HCT116 (cell line): ENCODE results near the gene OR2D3. TPM values are rescaled to one million over a fixed set of nuclear protein-coding genes. Genes with fewer than 3 reads are reported as not detected.
A peak's percentile ranks its signal among the peaks of the same experiment; 100 is the strongest.
"Not testable (repeated sequence)": the region's sequence is repeated elsewhere in the genome, so short reads cannot be mapped to it uniquely, and the experiment has no call there.

Experiments used
- ATAC-seq: fragments of 200-7000 bp; cut with Tn5 transposase; 2 replicates; pipeline ENCODE4 v1.9.1; 2020; ENCODE audit warnings: mild to moderate bottlenecking, moderate library complexity
- BruUV-seq: library from RNA; stranded (reverse); fragments of 400-500 nt; replicated peaks from 2 replicates; lab custom pipeline; 2021; lab: Mats Ljungman, UMichigan
- CTCF ChIA-PET: fragments of 300-600 bp; sonication (Branson Sonifier 250); formaldehyde crosslinking; loops from one replicate; lab custom pipeline; 2021; ENCODE audit warnings: antibody characterized with exemption; lab: Charles Lee
- POLR2A ChIA-PET: fragments of 300-600, 350-600 bp; sonication (Branson Sonifier 250); formaldehyde crosslinking; loops from one replicate; lab custom pipeline; 2021; ENCODE audit warnings: antibody characterized with exemption; lab: Charles Lee
- RAD21 ChIA-PET, 2 experiments: fragments of 300-600 bp; sonication (Branson Sonifier 250); formaldehyde crosslinking; loops; one replicate each; lab custom pipeline; 2023; ENCODE audit warnings: low total read pairs in 2 of 2; ENCODE audit not compliant: uncharacterized antibody in 2 of 2, unreplicated experiment in 2 of 2, low non-redundant PET in 1 of 2; lab: Charles Lee
- DNase-seq: peaks from one replicate; pipeline ENCODE4 v3.0.0-alpha.2; 2010; ENCODE audit warnings: low read depth, low spot score
- H2AFZ ChIP-seq: fragments of 200-600 bp; shearing (Covaris generic), sonication (generic); 2 replicates; pipeline ENCODE4 v1.6.1; 2017; ENCODE audit warnings: low read depth, mixed run types, mixed read lengths, antibody characterized with exemption, low read length; ENCODE audit not compliant: poor library complexity, severe bottlenecking
- H3K27ac ChIP-seq: 2 replicates; pipeline ENCODE4 v1.5.1; 2012; ENCODE audit warnings: low read depth, low read length
- H3K27me3 ChIP-seq: fragments of 200-600 bp; sonication (generic); 2 replicates; pipeline ENCODE4 v1.6.1; 2016; ENCODE audit warnings: mixed run types, low read length, mixed read lengths; ENCODE audit not compliant: insufficient read depth
- H3K36me3 ChIP-seq, 2 experiments: fragments of 200-500 bp in 1 of 2; fragments of 200-600 bp in 1 of 2; sonication (Bioruptor generic) in 1 of 2; sonication (generic) in 1 of 2; 2 replicates each; pipeline versions ENCODE4 v1.5.1 to v1.6.1; 2014 to 2016; ENCODE audit warnings: low read length in 2 of 2, inconsistent platforms in 1 of 2, mixed read lengths in 1 of 2, mixed run types in 1 of 2; ENCODE audit not compliant: insufficient read depth in 2 of 2, control insufficient read depth in 1 of 2
- H3K4me1 ChIP-seq, 2 experiments: fragments of 200-600 bp in 1 of 2; sonication (generic) in 1 of 2; 2 replicates each; pipeline versions ENCODE4 v1.5.1 to v1.6.1; 2012 to 2017; ENCODE audit warnings: low read length in 2 of 2, inconsistent platforms in 1 of 2, mild to moderate bottlenecking in 1 of 2, mixed read lengths in 1 of 2, mixed run types in 1 of 2, moderate library complexity in 1 of 2; ENCODE audit not compliant: insufficient read depth in 2 of 2, control insufficient read depth in 1 of 2
- H3K4me2 ChIP-seq: fragments of 200-600 bp; sonication (generic); 2 replicates; pipeline ENCODE4 v1.6.1; 2017; ENCODE audit warnings: mixed run types, low read length, mixed read lengths
- H3K4me3 ChIP-seq, 2 experiments: fragments of 200-600 bp in 1 of 2; sonication (generic) in 1 of 2; replicated peaks in 1 of 2; 2 replicates each; pipeline ENCODE4 v1.5.1; 2011 to 2016; ENCODE audit warnings: low read length in 2 of 2, control low read depth in 1 of 2, low read depth in 1 of 2, mild to moderate bottlenecking in 1 of 2, mixed read lengths in 1 of 2, mixed run types in 1 of 2
- H3K79me2 ChIP-seq: fragments of 200-600 bp; sonication (generic); 2 replicates; pipeline ENCODE4 v1.6.1; 2017; ENCODE audit warnings: mild to moderate bottlenecking, mixed run types, low read length, moderate library complexity, mixed read lengths; ENCODE audit not compliant: insufficient read depth
- H3K9ac ChIP-seq: fragments of 200-600 bp; sonication (generic); 2 replicates; pipeline ENCODE4 v1.6.1; 2016; ENCODE audit warnings: low read length, mixed read lengths
- H3K9me2 ChIP-seq: fragments of 200-600 bp; sonication (generic), shearing (Covaris generic); 2 replicates; pipeline ENCODE4 v1.6.1; 2017; ENCODE audit warnings: mixed run types, mild to moderate bottlenecking, moderate library complexity; ENCODE audit not compliant: insufficient read depth
- H3K9me3 ChIP-seq, 2 experiments: fragments of 200-500 bp in 1 of 2; fragments of 200-600 bp in 1 of 2; sonication (Bioruptor generic) in 1 of 2; sonication (generic) in 1 of 2; 2 replicates each; pipeline ENCODE4 v1.6.1; 2014 to 2017; ENCODE audit warnings: low read length in 2 of 2, mixed read lengths in 2 of 2, inconsistent platforms in 1 of 2, low read depth in 1 of 2, mild to moderate bottlenecking in 1 of 2, mixed run types in 1 of 2, moderate library complexity in 1 of 2; ENCODE audit not compliant: control insufficient read depth in 1 of 2, insufficient read depth in 1 of 2
- H4K20me1 ChIP-seq: fragments of 200-600 bp; sonication (generic), shearing (Covaris generic); 2 replicates; pipeline ENCODE4 v1.6.1; 2017; ENCODE audit warnings: mixed run types, mild to moderate bottlenecking, moderate library complexity; ENCODE audit not compliant: insufficient read depth
- POLR2A ChIP-seq: IDR thresholded peaks from 2 replicates; pipeline ENCODE4 v1.7.0; 2011; ENCODE audit warnings: borderline replicate concordance; ENCODE audit not compliant: insufficient read depth, insufficient read length; ENCODE audit errors: extremely low read depth
- RAD21 ChIP-seq: IDR thresholded peaks from 2 replicates; pipeline ENCODE4 v1.6.1; 2012; ENCODE audit warnings: low read depth, mild to moderate bottlenecking
- intact Hi-C: fragments of 100-400 bp; cut with micrococcal nuclease; formaldehyde crosslinking; loops from 2 replicates; pipeline ENCODE4 v1.10.0; 2022
- total RNA-seq: library from RNA; stranded (reverse); gene quantifications from one replicate; pipeline ENCODE4 v1.2.1, GENCODE V29; 2021; ENCODE audit not compliant: unreplicated experiment
- TF ChIP-seq, protein P1 (sequence below), 3 experiments: fragments of 200-600 bp in 1 of 3; sonication (generic) in 1 of 3; IDR thresholded peaks in 2 of 3; conservative IDR thresholded peaks in 1 of 3; 2 replicates each; pipeline ENCODE4 v1.5.1; 2012 to 2017; ENCODE audit warnings: low read depth in 2 of 3, low read length in 2 of 3, antibody characterized with exemption in 1 of 3, borderline replicate concordance in 1 of 3, control low read depth in 1 of 3, mild to moderate bottlenecking in 1 of 3, mixed read lengths in 1 of 3, mixed run types in 1 of 3, moderate library complexity in 1 of 3; ENCODE audit not compliant: insufficient read depth in 1 of 3

OR2D3 gene
- total RNA-seq, 1 experiment from 2014 or later, result not detected

DNA sequence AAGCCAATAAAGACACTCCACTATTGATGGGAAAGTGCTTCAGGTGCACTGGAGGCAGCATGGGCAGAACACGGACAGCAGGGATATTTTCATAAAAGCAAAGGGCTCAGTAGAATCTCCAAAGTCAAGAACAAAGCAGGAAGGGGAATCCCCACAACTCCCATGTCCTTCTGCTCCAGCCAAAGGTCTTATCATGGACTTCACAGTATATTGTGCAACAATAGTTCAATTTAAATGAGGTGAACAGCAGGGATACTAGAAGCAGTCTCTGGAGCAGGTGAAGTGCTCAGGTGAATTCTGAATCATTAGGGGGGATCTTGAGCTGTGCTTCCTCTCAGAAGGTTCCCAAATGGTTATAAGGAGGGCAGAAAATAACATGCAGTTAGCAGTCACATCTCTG lies 21.9 kb upstream of the OR2D3 start:
- CTCF ChIA-PET, result no interaction called here
- intact Hi-C loops, result no loop called here
- H3K4me3 ChIP-seq, result no peak overlapping the region
- no peak overlapping the region for H3K27ac ChIP-seq
- POLR2A ChIA-PET, result no interaction called here
- no peak overlapping the region for H2AFZ ChIP-seq
- RAD21 ChIA-PET, result no interaction called here
- ATAC-seq, result no peak
- no peak for DNase-seq
- no peaks in the 10 kb centered on the region for H4K20me1 ChIP-seq
- H3K9me2 ChIP-seq, result no peaks in the 10 kb centered on the region
- no peak for TF ChIP-seq POLR2A
- no peaks in the 10 kb centered on the region for H3K79me2 ChIP-seq
- no peaks in the 10 kb centered on the region for H3K36me3 ChIP-seq
- no peak overlapping the region for H3K9ac ChIP-seq
- H3K4me2 ChIP-seq, result no peak overlapping the region
- H3K4me1 ChIP-seq, result no peaks in the 10 kb centered on the region
- no peaks in the 10 kb centered on the region for H3K9me3 ChIP-seq
- H3K27me3 ChIP-seq, result peaks cover 40% of the 10 kb centered on the region
- BruUV-seq, result no TSS peak

DNA sequence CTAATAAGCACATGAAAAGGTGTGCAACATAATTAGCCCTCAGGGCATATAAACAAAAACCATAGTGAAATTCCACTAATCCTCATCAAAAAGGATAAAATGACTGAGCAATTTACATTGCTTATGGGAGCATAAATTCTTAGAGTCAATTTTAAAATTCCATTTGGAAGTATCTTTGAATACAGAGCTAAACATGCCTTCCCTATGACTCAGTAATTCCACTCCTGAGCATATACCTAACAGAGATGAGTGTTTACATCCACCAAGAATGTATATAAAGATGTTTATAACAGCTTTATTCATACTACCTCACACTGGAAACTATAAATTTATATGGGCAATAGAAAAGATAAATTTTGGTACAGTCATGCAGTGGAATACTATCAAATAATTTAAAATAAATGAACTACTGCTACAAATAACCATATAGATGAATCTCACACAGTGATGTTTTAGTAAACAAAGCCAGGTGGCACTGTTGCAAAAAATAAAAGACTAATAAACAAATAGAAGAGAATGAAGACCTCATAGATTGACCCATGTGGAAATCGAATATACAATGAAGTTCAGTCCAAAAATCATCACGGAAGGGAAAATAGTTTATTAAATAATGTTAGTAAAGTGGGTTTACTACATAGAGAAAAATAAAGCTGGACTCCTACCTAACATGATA lies 20.3 kb upstream of the OR2D3 start:
- Histone ChIP-seq H3K9me3 (no peaks in the 10 kb centered on the region), H3K36me3 (no peaks in the 10 kb centered on the region), H4K20me1 (no peaks in the 10 kb centered on the region), H3K79me2 (no peaks in the 10 kb centered on the region), H3K4me3 (no peak overlapping the region), H2AFZ (no peak overlapping the region), H3K4me2 (no peak overlapping the region), H3K4me1 (no peaks in the 10 kb centered on the region), H3K9me2 (no peaks in the 10 kb centered on the region), H3K27me3 (peaks cover 36% of the 10 kb centered on the region), H3K9ac (no peak overlapping the region), H3K27ac (no peak overlapping the region)
- no peak for DNase-seq
- ATAC-seq, result no peak; the same call in 1 of the 2 replicates
- CTCF ChIA-PET, result no interaction called here
- RAD21 ChIA-PET, result no interaction called here
- POLR2A ChIA-PET, result no interaction called here
- no TSS peak for BruUV-seq
- no peak for TF ChIP-seq POLR2A
- peak; percentile 37 for TF ChIP-seq RAD21
- TF ChIP-seq, protein P1, sequence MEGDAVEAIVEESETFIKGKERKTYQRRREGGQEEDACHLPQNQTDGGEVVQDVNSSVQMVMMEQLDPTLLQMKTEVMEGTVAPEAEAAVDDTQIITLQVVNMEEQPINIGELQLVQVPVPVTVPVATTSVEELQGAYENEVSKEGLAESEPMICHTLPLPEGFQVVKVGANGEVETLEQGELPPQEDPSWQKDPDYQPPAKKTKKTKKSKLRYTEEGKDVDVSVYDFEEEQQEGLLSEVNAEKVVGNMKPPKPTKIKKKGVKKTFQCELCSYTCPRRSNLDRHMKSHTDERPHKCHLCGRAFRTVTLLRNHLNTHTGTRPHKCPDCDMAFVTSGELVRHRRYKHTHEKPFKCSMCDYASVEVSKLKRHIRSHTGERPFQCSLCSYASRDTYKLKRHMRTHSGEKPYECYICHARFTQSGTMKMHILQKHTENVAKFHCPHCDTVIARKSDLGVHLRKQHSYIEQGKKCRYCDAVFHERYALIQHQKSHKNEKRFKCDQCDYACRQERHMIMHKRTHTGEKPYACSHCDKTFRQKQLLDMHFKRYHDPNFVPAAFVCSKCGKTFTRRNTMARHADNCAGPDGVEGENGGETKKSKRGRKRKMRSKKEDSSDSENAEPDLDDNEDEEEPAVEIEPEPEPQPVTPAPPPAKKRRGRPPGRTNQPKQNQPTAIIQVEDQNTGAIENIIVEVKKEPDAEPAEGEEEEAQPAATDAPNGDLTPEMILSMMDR (IDR thresholded peaks at IDR 0.05 in 2 of 3, conservative IDR thresholded peaks at IDR 0.05 in 1 of 3; ENCODE audit: borderline replicate concordance in 1 of 3, insufficient read depth in 1 of 3, low read depth in 2 of 3, low read length in 2 of 3), result peak; percentile 11 to 46 (median 27); a peak in 4 of 6 replicates
- intact Hi-C loops, result no loop called here

DNA sequence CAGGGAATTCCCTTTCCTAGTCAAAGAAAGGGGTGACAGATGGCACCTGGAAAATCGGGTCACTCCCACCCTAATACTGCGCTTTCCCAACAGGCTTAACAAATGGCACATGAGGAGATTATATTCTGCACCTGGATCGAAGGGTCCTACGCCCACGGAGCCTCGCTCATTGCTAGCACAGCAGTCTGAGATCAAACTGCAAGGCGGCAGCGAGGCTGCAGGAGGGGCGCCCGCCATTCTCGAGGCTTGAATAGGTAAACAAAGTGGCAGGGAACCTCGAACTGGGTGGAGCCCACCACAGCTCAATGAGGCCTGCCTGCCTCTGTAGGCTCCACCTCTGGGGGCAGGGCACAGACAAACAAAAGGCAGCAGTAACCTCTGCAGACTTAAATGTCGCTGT lies 16.0 kb upstream of the OR2D3 start:
- H3K4me2 ChIP-seq, H3K36me3 ChIP-seq, H3K79me2 ChIP-seq, H3K9me2 ChIP-seq, RAD21 ChIA-PET, H3K9ac ChIP-seq, H2AFZ ChIP-seq, BruUV-seq, CTCF ChIA-PET, H3K9me3 ChIP-seq, H3K4me1 ChIP-seq, intact Hi-C loops, H3K4me3 ChIP-seq, DNase-seq, H3K27ac ChIP-seq, H3K27me3 ChIP-seq, ATAC-seq, H4K20me1 ChIP-seq: not testable (repeated sequence)
- POLR2A ChIA-PET, result interaction anchor here (0.9 kb wide), 1 partner anchor 21 kb away, joined by 4 read pairs; the partner anchor contains the start of gene ZNF215
